GM19395 (cell line): ENCODE results near the gene SH3BP5L.
"Not testable (repeated sequence)": the region's sequence is repeated elsewhere in the genome, so short reads cannot be mapped to it uniquely, and the experiment has no call there.

ENCODE experiments used
- ATAC-seq: cut with Tn5 transposase; IDR thresholded peaks from one replicate; pipeline ENCODE4 v1.9.1; 2021; ENCODE audit warnings: mild to moderate bottlenecking, moderate library complexity; ENCODE audit not compliant: unreplicated experiment

Gene SH3BP5L

DNA sequence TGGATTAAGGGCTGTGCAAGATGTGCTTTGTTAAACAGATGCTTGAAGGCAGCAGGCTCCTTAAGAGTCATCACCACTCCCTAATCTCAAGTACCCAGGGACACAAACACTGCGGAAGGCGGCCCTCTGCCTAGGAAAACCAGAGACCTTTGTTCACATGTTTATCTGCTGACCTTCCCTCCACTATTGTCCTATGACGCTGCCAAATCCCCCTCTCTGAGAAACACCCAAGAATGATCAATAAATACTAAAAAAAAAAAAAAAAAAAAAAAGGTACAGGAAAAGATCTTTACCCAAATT is 5.0 kb upstream of the SH3BP5L start:
- not testable (repeated sequence) for ATAC-seq

DNA sequence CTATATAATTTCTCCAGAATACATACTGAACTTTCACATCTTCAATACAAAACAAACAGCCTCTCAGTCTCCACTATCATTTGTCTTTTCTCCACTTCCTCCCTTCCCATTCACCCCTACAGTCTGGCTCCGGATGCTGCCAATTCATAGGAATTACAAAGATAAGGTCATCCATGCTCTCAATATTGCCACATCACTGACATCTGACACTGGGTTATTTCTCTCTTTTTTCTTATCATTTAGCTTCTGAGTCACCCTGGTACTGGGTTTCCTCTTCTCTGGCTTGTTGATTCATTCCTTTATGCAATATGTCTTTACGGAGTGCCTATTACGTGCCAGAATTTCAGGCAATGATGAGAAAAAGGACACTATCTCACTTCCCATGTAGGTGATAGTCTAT is 3.1 kb upstream of the SH3BP5L start:
- no peak for ATAC-seq

GRCh38 chr1:248825573-248825908 is 174 bp downstream of the SH3BP5L start:
- ATAC-seq: peak; percentile 5

DNA sequence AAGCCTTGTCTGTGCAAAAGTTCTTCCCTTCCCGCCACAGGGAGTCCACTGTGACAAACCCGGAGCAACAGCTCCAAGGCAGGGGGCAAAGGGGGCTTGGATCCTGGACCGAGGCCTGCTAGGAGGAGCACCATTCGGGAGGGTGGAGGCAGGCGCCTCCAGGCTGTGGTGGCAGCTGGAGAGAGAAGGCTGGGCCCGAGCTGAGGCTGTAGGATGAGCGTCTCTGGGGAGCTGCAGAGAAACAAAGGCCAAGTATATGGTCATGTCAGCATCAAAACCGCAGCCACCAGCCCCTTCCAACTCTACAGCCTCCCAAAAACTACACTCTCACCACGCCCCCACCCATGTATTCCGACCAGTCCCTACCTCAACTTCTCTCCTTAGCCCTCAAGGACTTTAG is 579 bp downstream of the SH3BP5L start:
- no peak for ATAC-seq

DNA sequence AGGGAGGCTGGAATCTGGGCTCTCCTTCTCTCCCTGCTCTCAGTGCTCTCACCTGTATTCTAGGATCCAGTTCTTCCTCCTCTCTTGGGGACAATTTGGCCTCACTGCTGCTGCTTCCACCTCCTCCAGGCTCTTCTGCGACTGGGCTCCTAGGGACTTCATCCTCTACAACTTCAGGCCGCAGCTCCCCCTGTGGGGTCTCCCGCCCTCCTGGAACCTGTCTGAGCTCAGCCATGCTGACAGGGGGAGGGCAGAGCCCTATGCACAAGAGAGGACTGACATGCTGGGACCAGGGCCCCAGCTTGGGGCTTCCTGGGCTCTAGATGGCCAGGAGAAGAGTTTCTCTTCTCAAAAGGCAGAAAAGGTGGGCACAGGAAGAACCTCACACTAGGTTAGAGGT is 1.0 kb downstream of the SH3BP5L start:
- no peak for ATAC-seq

DNA sequence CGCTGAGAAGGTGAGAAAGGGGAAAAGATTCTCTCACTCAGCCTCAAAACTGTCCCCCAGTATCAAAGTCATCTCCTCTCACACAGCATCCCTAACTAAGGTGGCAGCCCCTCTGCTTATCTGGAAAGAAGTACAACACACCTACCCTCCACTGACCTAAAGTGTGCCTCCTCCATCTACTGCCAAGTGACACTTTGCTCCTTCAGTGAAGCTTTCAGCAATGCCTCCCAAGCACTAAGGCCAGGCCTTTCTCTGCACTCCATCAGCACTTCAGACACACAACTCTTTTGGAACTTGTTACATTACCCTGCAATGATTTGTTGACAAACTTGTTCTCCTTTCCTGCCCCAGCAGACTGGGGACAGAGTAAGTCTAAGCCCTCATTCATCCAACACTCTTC is 1.4 kb downstream of the SH3BP5L start:
- no peak for ATAC-seq

DNA sequence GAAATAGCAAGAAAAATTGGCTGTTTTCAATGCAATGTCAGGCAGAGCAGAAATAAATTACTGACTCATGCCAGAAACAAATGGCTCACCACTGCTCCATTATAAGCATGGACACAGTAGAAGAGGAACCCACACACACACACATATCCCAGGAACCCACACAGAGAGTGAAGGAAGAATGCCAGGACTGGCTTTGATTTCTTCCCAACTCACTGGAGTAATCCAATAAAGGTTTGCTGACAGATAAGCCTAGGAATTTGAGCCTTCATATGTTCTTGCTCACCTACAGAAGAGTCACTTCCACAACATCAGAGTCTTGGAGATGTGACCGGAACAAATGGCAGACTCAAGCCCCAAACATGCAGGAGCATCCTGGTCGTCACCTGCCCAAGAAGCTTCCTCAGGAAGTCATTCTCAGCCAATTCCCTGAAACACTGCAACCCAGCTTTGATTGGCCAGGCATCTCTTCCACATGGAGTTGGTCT is 2.2 kb downstream of the SH3BP5L start:
- no peak for ATAC-seq

DNA sequence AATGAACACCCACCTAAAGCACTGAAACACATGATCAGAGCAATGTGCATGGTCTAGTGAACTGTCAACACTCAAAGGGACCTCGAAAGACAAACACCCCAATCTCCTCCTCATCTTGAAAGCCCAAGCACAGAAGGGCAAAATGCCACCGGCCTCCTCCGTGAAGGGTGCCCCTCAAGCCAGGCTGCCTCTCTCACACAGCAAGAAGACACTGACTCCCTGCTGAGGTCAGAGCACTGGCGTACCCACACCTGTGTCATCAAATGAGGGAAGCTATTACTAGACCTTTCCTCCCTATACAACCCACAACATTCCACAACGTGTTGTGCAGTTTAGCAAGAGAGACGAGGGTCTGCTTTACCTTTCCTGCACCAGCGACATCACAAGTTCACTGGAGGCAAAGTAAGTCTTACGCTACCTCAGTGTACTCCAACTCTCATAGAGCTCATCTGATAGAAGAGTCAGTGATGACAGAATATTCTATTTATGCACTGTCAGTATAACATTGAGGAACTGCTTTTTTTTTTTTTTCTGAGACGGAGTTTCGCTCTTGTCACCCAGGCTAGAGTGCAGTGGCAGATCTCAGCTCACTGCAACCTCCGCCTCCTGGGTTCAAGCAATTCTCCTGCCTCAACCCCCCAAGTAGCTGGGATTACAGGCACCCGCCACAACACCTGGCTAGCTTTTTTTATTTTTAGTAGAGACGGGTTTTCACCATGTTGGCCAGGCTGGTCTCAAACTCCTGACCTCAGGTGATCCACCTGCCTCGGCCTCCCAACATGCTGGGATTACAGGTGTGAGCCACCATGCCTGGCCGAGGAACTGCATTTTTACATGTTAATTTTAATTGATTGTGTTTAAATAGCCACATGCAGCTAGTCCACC is 3.3 kb downstream of the SH3BP5L start:
- ATAC-seq: no peak

DNA sequence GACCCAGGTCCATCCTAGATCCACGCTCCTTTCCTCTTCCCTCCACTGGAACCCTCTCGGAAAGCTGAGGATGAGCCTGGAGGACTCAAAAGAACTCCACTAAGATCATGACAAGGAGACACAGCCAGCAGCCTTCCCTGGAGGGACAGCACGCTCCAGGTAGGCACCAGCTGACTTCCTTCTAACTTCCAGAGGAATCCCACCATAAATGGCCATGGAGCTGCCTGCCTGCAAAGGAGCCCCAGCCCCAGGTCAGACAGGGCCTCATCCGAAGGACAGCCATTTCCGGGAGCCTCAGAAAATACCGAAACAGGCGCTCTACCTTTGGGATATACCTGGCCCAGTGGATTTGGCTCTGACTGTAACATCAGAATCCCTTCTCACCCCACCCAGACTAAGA is 4.1 kb downstream of the SH3BP5L start:
- no peak for ATAC-seq

DNA sequence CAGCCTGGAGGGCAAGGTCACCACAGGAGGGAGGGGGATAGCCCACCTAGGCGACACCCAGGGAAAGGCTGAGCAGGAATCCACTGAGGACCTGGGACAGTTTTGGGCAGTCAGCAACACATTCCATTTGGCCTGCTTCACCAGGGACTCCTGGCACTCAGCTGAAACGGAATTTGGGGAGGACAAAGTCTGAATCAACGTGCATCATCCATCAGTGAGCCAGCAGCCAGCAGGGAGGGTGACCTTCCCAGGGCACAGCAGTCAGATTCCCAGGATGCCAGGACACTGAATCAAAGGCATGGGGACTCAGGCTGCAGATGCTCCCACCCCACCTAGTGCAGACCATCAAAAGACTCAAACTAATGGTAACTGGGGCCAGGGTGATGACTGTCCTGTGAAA is 4.6 kb downstream of the SH3BP5L start:
- ATAC-seq: no peak

DNA sequence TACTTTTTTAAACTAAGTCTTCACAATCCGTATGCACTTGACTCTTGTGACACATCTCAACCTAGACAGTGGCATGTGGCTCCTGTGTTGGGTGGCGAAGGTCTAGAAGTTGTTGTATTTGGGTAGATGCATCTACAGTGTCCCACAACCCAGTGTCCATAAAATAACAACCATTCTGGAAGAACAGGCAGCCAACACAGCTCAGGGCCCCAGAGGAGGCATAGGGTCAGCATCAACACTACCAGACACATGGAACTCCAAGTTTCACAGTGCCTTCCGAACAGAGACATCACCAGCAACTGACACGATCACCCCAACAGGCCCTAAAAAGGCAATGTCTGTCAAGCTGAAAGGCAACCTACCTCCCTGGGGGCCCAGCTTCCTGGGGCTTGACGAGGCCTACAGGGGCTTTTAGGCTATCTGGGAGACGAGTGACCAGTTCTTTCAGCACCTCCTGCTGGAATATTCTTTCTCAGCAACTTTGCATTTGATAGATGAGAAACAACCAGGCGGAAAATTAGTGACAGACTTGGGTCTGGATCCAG is 5.6 kb downstream of the SH3BP5L start:
- ATAC-seq: no peak

- ATAC-seq: peak; percentile 56
Measured at GRCh38 chr1:248818505-248819374, 7.0 kb downstream of the SH3BP5L start.

DNA sequence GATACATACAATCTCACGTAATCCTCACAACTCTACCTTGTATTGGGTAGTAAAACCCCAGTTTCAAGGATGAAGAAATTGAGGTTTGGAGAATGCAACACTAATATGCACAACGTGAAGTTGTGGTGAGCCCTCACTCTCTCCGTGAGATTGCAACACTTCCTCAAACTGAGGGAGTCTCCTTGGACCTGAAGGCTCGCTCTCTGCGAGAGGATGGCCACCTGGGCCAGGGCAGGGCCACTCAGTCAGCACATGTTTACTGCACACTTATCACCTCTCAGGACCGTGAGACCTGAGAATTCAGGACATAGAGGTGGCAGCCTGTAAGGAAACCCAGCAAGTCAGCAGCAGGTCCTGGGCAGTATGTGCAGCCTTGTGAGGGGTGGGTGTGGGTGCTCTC is 8.7 kb downstream of the SH3BP5L start:
- no peak for ATAC-seq

DNA sequence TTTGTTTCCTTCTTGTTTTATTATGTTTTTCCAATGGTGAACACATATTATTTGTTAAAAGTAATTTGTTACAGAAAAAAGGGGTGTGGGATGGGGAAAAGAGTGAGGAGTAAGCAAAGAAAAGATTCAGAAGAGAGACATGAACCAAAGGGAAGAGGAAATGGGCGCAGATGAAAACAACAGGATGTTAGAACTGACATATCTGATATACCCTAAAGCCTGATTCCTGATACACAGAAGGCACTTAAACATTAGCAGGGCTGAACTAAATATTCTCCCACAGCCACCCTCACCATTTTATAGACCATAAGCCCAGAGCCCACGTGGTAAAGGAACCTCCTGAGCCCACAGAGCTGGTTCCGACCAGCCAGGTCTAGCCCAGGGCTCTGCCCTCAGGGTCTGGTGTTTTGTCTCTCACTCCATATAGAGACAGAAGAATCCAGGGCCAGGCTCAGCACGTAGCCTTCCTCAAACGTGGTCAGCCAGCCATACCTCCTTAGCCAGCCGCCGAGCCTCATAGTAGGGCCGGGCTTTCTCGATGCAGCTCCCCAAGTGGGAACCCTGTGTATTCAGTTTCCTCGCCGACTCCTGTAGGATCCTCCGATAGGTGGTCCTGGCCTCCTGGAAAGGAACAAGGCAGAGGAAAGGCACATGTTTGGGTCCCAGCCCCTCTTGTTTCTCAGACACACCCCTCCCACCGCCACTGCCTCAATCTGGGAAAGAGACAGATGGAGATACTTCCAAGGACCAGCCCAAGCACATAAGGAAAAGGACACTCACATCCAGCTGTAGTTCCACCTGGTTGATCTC is 9.5 kb downstream of the SH3BP5L start:
- no peak for ATAC-seq

DNA sequence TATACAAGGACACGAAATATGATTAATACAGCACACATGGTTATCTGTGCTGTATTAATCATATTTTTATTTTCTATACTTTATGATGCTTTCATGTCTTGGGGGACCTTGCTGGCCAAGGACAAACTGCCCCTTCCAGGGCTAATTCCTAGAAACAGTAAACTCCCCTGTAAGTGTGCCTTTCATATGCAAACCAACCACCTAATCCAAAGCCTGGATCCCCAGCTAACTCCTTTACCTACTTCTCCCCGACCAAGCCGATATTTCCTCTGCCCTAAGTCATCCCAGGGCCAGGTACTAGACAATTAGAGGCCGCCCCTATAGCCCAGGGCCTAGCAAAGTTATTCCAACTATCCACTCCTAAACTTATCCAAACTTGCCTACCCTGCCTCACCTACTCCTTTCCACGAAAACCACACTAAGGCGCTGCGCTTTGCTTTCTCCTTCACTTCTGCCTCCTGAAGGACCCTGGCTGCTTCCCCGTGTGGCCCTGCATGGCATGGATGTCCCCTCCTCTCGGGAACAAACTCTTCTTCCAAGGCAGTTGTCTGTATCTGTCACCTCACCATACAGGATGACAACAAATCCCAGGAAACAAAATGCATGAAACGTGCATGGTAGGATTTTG is 10.2 kb downstream of the SH3BP5L start:
- ATAC-seq: no peak

DNA sequence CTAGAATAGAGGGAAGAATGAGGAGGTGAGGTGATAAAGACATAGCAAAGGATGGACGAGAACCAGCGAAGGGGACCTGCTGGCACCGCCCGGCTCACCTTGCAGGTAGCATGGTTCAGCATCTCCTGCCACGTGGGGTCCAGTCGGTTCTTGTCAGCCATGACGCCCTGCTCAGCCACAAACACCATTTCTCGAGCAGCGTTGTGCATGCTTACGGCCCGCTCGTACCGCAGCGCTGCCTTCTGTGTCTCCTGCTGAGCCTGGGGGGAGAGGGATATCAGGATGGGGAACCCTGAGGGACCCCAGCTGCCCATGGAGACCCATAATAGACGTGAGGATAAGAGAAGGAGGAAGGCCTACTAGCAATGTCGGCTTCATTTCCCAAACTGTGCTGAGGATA is 11.4 kb downstream of the SH3BP5L start:
- no peak for ATAC-seq

DNA sequence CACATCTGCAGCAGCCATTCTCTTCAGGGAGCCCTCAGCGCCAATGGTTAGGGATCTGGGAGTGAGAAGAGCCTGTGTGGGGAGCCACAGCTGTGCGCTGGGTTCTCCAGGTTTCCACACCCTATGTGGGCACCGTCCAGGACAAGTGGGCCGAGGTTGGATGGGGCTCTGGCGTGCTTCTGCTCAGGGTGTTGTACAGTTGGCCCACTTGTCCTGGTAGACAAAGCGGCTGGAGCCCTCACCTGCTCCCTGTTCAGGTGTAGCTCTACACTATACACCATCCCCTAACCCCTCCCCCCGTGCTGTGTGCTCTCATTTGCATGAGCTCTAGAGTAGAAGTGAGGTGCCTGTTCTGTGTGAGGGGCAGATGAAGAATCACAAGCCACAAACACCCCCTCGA is 12.2 kb downstream of the SH3BP5L start:
- ATAC-seq: no peak

DNA sequence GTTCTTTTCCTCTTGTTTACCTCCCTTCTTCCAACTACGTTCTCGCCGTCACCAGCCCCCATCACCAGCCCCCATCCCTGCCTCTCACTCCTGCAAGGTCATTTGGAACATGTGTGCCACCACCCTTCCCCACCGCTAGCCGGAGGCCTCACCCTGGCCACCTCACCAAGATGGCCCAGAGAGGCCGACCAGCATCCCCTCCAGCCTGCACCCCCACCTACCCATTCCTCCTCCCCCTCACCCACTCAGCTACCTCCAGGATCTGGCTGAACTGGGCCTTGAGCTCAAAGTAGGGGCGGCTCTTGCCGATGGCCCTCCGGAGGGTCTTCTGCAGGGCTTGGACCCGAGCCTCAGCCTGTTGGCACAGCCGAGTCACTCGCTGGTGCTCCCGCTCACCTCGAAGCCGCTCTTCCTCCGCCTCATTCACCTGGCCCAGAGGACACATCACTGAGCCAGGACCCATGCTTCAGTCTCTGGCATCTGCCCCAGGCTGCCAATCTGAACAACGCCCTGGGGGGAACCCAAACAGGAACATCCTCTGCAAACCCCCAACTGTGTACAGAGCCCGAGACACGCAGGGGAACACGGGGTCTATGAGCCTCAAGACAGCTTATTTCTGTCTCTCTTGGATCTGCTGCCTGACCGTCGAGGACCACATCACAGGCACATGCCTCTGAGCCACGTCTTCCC is 12.8 kb downstream of the SH3BP5L start:
- no peak for ATAC-seq

DNA sequence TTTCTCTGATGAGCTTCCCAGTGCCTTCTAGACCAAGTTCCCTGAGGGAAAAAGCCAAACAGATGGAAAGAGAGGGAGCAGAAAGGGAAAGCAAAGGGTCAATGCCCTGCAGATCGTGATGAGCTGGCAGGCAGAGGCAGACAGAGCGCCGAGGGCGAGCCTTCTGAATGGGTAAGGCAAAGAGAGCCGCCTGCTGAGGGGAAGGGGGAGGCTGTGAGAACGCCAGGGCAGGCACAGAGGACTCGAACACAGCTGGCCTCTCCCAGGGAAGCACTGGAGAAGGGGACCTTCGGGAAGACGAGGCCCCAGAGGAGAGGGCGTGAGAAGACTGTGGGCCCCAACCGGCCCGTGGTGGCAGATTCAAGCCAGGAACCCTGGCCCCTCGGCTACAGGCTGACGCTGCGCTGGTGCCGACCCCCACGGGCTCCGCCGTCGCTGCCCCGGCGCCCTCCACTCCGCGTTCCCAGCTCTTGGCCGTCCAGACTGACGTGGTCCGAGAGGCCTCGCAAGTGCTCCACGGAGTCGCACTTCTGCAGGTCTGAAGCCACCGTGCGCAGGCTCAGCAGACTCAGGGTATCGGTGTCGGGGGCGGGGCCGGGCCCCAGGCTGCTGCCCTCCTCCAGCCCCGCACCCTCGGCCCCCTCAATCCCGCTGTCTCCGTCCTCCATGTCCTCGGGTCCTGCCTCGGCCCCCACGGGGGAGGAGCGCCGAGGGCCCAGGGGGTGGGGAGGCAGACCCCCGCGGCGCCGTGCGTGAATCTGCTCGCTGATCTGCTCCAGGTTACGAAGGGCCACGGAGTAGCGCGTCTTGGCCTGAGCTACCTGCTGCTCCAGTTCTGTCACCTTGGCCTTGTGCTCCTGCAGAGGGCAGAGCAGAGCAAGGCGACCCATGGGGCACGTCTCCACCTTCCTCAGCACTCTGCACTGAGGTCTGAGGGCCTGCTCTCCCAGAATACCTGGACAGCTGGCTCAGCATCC is 13.9 kb downstream of the SH3BP5L start:
- ATAC-seq: no peak
